HG03354 (cell line): ENCODE measurements around the gene PREX1.

Experiments
- ATAC-seq: cut with Tn5 transposase; IDR thresholded peaks from one replicate; pipeline ENCODE4 v1.9.1; 2021; ENCODE audit warnings: mild to moderate bottlenecking; ENCODE audit not compliant: unreplicated experiment, poor library complexity, severe bottlenecking

The PREX1 gene

GRCh38 chr20:48592107-48592940 is 235.5 kb downstream of the PREX1 start:
- ATAC-seq: no peak

- no peak for ATAC-seq
These were observed 241.1 kb downstream of the PREX1 start for GRCh38 chr20:48586730-48587129.

- no peak for ATAC-seq
These were observed 242.5 kb downstream of the PREX1 start for GRCh38 chr20:48585061-48585870.

GRCh38 chr20:48584391-48585060 is 243.3 kb downstream of the PREX1 start:
- ATAC-seq: no peak

GRCh38 chr20:48583801-48584200 is 244.0 kb downstream of the PREX1 start:
- ATAC-seq: no peak

- ATAC-seq: no peak
These were observed 244.6 kb downstream of the PREX1 start for GRCh38 chr20:48583171-48583570.

GRCh38 chr20:48582673-48582985 is 245.2 kb downstream of the PREX1 start:
- ATAC-seq: no peak

GRCh38 chr20:48581167-48581566 is 246.6 kb downstream of the PREX1 start:
- ATAC-seq: no peak

GRCh38 chr20:48578397-48579098 is 249.3 kb downstream of the PREX1 start:
- no peak for ATAC-seq

- no peak for ATAC-seq
These were observed 250.2 kb downstream of the PREX1 start for GRCh38 chr20:48577557-48577956.

GRCh38 chr20:48574383-48574782 is 253.4 kb downstream of the PREX1 start:
- ATAC-seq: no peak
